Fibroblast of peridontal ligament (primary cell): ENCODE data around the gene GPC5.
"Not testable (repeated sequence)": the region's sequence is repeated elsewhere in the genome, so short reads cannot be mapped to it uniquely, and the experiment has no call there.

Experiments used
- DNase-seq: peaks from one replicate; pipeline ENCODE4 v3.0.0-alpha.2; 2010; ENCODE audit errors: extremely low read depth

Gene GPC5

DNA sequence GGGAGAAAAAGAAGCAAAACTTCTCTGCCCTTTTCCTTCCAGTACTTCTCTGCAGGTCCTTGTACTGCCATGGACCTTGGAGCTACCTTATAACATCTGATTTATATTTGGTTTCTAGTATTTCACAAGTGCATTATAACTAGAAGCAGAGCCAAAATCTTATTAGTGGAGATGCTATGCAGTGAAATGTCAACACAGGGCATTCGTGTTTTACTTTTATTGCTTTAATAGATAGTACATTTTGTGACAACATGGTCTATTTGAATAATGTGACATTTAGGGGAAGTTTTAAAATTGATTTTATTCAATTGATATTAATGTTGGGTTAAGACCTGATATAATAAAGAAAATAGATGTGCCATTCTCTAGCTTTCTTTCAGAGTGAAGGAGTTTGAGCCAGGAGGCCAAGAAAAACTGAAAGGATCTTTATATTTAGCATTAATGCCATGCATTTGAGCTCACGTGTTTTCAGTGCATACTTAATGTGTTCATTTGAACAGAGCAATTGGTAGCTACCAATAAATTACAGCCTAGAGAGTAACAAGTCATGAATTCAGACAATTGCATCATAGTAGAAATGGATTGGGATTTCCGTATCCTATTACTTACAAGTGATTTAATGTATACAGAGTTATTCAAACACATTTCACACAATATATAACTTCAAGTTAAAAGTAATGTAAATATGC is 863.8 kb downstream of the GPC5 start:
- no peak for DNase-seq

DNA sequence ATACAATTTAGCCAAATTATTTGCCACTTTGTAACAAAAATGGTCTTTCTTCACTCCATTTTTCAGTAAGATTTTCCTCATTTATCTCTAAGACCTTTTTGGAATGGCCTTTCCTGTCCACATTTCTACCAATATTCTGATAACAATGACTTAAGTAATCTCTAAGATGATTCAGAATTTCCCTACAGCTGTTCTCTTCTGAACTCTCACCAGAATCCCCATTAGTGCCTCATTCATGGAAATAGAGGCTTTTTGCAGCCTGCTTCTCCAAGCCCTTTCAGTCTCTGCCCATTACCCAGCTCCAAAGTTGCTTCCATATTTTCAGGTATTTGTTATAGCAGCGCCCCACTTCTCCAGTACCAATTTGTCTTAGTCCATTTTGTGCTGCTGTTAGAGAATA is 867.0 kb downstream of the GPC5 start:
- no peak for DNase-seq

DNA sequence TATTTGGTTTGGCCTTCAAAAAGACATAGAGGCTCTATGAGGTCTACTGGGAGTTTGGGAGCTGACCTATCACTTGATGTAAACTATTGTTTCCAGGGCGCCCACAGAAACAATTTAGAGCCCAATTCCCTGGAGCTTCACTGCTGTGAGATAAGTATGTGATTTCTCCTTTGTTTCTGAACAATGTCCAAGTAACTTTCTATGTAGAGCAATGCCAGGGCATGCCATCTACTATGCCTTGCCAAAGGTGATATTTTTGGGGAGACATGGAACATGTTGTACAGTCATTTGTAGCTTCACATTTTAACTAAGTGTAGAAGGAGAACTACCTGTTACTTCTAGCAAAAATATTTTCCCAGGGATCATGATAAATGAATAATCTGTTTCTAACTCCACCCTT is 872.6 kb downstream of the GPC5 start:
- DNase-seq = no peak

DNA sequence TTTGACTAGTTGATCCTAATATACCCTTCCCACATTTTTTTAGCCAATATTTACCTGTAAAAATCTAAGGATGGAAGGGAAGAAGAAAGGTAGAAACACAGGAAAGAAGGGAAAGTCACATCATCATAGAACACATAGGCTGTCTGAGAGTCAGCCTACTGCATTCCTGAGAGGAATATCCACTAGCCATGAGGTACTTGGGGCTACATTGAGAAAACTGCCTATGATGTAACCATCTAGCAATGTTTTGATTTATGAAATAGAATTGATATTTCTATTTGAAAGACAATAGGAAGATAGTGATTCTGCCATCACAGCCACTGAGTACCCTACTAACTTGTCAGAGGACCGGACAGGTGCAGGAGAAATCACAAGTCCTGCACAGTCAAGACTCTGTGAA is 873.8 kb downstream of the GPC5 start:
- DNase-seq = no peak

DNA sequence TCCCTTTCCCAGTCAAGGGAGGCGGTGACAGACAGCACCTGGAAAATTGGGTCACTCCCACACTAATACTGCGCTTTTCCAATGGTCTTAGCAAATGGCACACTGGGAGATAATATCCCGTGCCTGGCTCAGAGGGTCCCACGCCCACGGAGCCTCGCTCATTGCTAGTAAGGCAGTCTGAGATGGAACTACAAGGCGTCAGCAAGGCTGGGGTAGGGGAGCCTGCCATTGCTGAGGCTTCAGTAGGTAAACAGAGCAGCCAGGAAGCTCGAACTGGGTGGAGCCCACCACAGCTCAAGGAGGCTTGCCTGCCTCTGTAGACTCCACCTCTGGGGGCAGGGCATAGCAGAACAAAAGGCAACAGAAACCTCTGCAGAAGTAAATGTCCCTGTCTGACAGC is 882.6 kb downstream of the GPC5 start:
- not testable (repeated sequence) for DNase-seq

DNA sequence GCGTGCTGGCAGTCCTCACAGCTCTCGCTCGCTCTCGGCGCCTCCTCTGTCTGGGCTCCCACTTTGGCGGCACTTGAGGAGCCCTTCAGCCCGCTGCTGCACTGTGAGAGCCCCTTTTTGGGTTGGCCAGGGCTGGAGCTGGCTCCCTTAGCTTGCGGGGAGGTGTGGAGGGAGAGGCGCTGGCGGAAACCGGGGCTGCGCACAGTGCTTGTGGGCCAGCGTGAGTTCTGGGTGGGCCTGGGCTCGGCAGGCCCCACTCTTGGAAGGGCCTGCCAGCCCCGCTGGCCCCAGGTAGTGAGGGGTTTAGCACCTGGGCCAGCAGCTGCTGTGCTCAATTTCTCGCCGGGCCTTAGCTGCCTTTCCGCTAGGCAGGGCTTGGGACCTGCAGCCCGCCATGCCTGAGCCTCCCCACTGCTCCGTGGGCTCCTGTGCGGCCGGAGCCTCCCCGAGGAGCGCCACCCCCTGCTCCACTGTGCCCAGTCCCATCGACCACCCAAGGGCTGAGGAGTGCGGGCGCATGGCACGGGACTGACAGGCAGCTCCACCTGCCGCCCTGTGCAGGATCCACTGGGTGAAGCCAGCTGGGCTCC is 892.4 kb downstream of the GPC5 start:
- not testable (repeated sequence) for DNase-seq

DNA sequence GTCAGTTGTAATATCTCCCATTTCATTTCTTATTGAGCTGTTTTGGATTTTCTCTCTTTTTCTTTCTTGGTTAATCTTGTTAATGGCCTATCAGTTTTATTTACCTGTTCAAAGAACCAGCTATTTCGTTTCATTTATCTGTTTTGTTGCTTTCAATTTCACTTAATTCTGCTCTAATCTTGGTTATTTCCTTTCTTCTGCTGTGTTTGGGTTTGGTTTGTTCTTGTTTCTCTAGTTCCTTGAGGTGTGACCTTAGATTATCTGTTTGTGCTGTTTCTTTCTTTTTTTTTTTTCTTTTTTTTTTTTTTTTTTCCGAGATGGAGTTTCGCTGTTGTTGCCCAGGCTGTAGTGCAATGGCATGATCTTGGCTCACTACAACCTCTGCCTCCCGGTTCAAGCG is 896.1 kb downstream of the GPC5 start:
- DNase-seq = not testable (repeated sequence)

DNA sequence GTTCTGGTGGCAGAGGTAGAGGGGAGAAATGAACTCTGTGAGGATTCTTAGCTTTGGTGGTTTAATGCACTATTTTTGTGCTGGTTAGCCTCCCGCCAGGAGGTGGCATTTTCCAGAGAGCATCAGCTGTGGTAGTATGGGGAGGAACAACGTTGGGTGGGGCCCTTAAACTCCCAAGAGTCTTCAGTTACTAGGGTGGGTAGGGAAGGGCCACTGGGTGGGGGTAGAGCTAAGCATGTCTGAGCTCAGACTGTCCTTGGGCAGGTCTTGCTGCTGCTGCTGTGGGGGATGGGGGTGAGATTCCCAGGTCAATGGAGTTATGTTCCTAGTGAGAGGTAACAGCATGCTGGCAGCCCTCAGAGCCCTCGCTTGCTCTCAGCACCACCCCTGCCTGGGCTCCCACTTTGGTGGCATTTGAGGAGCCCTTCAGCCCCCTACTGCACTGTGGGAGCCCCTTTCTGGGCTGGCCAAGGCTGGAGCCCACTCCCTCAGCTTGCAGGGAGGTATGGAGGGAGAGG is 897.8 kb downstream of the GPC5 start:
- not testable (repeated sequence) for DNase-seq

DNA sequence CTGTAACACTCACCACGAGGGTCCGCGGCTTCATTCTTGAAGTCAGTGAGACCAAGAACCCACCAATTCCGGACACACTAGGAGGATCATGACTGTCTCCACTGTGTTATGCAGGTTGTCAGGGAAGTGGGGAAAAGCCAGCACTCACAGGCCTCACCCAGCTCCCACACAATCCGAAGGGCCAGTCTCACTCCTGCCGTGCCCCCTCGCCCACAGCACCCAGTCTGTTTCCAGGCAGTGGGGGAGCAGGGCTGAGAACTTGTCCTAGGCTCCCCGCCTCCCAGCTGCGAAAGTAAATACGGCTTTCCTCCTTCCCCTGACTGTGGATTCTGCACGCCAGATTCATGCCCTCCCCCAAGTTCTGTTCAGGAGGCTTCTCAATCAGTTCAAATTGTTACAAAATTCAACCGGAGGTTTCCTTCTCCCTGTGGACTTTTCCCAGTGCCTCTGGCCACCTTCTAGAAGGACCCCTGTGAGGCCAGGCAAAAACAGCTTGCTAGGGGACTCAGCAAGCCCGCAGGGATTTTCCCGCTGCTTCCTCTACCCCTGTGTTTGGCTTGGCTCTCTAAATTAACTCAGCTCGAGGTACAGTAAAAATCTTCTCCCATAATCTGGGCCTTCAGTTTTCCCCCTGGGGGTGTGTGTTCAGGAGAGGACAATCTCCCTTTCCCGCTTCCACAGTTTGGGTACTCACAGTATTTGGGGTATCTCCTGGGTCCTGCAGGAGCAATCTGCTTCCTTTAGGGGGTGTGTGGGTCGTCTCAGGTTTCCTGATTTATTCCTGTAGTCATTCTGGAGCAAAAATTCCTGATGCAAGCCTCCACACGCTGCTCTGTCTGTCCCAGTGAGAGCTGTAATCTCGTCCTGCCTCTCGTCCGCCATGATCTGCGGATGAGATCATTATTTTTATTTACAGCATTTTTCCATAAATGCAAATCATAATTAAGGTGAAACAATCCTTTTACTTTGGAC is 899.8 kb downstream of the GPC5 start:
- DNase-seq = no peak

DNA sequence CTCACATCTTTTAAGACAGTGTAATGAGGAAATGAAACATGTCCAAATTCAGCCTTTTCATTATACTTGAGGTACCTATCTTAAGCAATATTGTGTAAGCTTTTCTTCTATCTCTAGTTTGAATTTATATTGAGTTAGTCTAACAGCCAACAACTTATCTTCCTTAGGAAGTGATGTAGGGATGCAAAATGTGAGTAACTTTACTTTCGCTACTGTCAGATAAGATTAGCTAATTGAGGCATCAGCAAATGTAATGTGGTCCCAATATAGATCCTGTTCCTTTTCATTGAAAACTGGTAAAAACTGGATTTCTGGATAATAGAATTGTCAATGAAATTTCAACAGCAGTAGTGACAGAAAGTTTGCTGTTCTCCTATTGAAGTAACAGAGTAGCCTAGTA is 902.2 kb downstream of the GPC5 start:
- no peak for DNase-seq

DNA sequence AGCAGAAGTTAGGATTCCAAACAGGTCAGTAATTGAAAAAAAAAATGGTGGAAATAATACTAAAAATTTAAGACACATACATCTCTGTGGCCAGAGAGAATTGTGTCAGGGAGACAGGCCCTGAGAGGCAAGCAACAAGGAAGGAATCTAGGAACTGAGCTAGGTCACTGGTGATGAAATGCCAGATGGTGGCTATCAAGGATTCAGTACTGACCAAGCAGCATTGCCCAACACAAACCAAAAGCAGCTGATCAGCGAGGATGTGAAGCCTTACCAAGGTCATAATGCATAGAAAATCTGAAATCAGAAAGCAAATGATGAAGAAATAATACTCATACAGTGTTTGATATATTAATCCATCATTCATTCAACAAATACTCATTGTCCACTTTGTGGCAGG is 905.0 kb downstream of the GPC5 start:
- no peak for DNase-seq

DNA sequence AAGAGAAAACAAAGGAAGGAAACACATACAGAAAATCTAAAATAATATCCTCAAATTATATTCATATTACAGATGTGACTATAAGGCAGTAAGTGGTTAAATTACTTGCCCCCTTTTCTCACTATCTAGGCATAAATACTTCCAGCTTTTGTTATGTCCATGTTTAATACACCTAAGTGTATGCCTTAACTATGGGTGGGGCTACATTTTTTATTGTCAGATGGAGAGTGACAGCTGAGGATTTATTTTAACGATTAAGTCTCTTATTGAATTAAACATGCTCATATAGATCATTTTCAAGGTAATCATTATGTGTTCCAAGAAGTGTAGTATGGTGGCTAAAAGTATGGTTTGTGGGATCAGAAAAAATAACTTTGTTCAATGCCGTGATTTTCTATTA is 909.3 kb downstream of the GPC5 start:
- DNase-seq = no peak

DNA sequence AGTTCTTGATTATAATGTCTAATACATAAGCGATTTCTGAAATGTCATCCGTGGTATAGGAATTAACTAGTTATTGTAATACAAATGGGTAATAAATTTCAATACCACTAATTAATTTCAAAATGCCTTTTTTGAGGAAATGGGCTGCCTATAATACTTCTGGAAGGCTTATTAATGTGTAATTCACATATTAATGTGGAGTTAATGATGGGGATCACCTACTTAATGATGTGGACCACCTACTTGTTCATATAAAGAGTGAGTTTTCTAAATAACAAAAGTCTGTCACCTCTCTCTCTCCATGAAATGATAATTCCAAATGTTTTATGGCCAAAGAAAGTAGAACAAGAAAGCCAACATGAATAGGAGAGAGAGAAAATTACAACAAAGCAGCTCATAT is 914.4 kb downstream of the GPC5 start:
- DNase-seq = no peak

DNA sequence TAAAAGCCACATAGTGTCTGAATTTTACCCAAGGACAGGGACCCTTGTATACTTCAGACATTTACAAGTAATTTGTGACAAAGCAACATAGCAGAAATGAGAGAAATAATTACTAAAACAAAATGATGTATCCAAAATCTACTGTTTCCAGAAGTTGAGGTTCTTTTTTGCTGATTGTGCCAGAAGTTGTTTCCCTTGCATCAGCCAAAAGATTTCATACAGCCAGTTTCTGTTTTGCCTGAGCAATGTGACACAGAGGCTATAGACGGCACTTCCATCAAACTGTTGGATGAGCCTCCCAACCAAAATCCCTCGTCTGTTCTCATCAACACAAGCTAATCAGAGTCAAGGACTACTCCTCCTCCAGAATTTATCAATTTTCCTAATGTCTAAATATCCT is 915.0 kb downstream of the GPC5 start:
- DNase-seq = no peak

DNA sequence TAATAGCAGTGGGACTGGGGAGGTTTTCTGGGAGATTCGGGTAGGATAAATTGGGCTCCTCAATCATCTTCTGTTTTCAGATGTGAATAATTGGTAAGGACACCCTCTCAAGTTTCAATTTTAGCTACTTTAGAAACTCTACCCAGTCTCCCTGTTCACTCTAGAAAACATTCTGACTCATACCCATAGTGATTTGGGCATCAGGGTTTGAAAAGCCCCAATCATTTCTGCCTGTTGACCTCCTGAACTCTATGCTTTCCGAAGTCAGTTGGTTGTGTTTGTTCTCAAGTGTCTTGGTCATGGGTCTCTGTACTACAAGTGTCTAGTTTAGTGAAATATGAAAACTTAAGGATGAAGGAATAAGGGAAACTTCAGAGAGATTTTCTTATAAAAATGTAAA is 916.8 kb downstream of the GPC5 start:
- no peak for DNase-seq

DNA sequence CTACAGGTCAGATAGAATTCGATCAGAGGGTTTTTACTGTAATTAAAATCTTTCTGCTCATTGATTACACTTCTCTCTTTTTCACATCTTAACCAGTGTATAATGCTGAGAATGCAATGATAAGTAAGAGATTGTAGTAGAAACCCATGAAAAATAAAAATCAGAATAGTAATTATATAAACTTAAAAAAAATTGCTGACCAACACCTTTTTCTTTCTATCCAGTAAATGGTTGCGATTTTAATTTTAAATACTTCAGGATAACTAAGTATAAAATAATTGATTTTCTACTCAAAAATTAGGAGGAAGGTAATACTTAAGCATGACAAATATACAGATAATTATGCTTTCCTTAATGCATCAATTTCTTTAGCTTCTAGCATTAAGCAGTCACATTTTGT is 917.6 kb downstream of the GPC5 start:
- DNase-seq = no peak

DNA sequence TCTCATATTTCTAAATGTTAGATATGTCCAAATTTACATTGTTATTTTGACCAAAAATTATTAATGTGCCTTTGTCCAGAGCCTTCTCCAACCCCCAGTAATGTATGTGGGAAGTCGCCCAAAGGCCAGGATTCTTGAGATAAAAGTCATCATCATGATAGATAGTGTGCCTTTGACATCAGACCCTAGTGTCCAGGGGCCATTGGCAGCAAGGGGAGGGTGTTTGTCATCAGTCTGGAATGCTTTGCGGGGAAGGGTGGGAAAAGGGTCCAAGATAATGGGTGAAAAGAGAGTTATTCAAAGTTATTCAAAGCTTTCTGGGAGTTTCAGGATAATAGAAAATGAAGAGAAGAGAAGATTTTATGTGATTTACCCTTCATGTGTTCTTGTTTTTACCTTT is 918.6 kb downstream of the GPC5 start:
- no peak for DNase-seq

DNA sequence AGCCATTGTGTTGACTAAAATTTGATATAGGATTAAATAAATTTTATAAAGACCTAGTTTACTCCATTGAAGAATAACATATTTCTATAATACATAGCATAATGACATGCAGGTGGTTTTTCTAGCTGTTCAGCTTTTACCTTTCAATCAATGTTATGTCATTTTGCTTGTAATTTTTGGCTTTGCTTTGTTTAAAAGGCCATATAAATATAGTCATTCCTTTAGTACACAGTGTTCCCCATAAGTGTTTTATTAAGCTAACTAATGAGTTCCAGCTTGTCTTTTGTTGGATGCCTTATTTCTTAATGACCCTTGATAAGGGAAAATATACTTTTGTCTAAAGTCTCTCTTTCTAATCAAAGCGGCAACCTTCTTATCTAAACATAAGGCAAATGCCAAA is 921.9 kb downstream of the GPC5 start:
- DNase-seq = no peak

DNA sequence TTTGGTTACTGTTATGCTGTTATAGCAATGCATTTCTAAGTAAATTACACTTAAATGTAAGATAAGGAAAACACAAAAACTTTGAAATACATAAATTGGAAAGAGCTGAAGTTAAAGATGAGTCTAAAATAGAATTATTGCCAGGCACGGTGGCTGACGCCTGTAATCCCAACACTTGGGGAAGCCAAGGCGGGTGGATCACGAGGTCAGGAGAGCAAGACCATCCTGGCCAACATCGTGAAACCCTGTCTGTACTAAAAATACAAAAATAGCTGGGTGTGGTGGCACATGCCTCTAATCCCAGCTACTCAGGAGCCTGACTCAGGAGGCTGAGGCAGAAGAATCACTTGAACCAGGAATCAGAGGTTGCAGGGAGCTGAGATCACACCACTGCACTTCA is 922.8 kb downstream of the GPC5 start:
- DNase-seq = no peak

DNA sequence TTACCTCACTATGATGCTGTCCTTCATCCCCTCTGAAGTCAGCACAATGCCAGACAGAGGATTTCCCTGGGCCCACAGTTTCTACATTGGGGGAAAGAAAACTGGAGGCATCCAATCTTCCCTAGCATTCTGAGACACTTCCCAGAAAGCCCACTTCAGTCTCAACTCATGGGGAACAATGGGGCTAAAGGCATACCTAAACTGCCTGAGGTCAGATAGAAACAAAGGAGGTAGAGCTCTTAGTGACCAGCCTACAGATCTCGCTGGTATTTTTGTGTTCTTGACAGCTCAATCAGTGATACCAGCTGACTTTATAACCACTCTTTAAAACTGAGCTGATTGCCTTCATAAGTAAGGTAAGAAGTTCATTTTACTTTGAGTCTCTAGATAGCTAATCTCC is 947.2 kb downstream of the GPC5 start:
- no peak for DNase-seq

DNA sequence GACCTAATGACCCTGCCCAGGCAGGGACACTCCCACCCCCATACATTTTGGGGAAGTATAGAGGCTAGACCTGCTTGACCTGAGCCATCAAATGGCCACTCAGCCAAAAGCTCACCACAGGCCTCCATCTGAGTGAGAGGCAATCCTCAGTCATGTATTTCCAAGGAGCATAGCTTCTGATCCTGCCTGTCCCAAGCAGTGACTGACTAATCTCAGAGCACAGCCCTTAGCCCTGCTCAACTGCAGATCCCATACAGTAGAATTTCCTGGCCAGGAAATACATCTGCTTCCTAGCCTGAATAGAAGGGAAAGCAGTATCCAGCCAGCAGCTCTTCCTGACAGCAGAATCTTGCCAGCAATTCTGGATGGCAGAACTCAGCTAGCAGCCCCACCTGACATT is 947.6 kb downstream of the GPC5 start:
- DNase-seq = no peak

DNA sequence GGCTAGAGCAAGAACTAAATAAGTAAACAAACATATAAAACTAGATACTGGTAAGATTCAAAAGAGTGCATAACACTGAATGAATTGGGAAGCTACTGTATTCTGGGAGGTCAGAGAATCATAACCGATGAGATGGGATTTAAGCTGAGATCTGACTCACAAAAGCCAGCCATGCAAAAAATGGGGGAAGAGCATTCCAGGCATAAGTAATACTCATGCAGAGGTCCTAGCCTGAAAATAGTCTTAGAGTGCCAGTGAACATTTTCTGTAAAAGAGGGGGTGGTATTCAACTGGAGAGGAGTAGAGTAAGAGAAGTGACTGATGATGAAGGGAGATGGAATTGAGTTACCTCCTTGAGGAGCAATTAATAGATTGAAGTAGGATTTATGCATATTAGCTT is 956.2 kb downstream of the GPC5 start:
- DNase-seq = no peak

DNA sequence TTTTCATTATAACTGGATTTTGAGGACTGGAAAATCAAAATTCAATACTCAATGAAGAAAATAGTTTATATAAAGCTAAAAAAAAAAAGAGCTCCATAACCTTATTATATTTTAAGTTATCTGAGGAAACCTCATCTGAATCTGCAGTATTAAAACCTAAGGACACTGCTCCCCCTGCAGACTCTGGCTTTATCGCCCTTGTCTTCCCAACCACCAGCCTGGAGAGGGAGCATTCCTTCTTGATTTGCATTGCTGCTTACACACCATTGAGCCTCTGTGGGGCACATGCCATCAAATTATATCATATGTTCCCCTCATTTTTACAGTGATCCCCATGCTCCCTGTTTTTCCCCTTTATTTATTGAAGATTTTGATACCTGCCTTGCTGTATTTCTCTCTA is 956.8 kb downstream of the GPC5 start:
- no peak for DNase-seq
